Measurements from ENCODE around the gene SORCS3. TPM values are rescaled to one million over a fixed set of nuclear protein-coding genes. Genes with fewer than 3 reads are reported as not detected.

The SORCS3 gene
- total RNA-seq, 1 experiment from 2014 or later, result not detected

DNA sequence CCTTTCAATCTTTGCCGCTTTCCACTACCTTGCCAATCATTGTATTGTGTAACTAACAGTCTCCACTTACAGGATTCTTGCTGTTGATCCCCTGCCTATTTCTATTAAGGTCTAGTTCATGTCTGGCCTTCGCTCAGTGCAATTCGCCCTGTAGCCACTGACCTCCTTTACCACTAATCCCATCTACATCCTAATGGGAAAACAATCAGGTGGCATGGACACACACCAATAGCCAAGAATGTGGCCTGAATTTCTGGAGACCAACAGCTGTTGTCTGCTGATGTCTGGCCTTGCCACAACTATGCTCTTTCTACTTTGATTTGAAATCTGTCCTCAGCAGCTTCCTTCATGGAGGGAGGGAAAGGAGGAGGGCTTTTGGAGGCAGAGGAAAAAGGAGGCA lies 546.2 kb downstream of the SORCS3 start:
- Histone ChIP-seq H3K9me2 (ENCODE audit: insufficient read depth) (no peaks in the 10 kb centered on the region), H2AFZ (no peak overlapping the region), H3K4me1 (replicated peaks; ENCODE audit: insufficient read depth) (no peaks in the 10 kb centered on the region), H3K36me3 (ENCODE audit: low read depth) (no peaks in the 10 kb centered on the region), H3K27ac (no peak overlapping the region), H4K20me1 (ENCODE audit: insufficient read depth) (no peaks in the 10 kb centered on the region), H3K9me3 (ENCODE audit: insufficient read depth, low read depth) (no peaks in the 10 kb centered on the region), H3K79me2 (ENCODE audit: low read depth) (no peaks in the 10 kb centered on the region), H3F3A (ENCODE audit: insufficient read depth, low read depth) (no peaks in the 10 kb centered on the region), H3K4me2 (no peak overlapping the region), H3K4me3 (no peak overlapping the region), H3K27me3 (ENCODE audit: insufficient read depth, low read depth) (no peaks in the 10 kb centered on the region)
- no TSS peak for BruUV-seq (replicated peaks)
- no peak for DNase-seq
- intact Hi-C loops (cut with micrococcal nuclease; ENCODE audit: unreplicated experiment), result no loop called here
- TF ChIP-seq, protein P1, sequence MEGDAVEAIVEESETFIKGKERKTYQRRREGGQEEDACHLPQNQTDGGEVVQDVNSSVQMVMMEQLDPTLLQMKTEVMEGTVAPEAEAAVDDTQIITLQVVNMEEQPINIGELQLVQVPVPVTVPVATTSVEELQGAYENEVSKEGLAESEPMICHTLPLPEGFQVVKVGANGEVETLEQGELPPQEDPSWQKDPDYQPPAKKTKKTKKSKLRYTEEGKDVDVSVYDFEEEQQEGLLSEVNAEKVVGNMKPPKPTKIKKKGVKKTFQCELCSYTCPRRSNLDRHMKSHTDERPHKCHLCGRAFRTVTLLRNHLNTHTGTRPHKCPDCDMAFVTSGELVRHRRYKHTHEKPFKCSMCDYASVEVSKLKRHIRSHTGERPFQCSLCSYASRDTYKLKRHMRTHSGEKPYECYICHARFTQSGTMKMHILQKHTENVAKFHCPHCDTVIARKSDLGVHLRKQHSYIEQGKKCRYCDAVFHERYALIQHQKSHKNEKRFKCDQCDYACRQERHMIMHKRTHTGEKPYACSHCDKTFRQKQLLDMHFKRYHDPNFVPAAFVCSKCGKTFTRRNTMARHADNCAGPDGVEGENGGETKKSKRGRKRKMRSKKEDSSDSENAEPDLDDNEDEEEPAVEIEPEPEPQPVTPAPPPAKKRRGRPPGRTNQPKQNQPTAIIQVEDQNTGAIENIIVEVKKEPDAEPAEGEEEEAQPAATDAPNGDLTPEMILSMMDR (conservative IDR thresholded peaks at IDR 0.05), result no peak
- no peak for TF ChIP-seq EZH2 (IDR thresholded peaks at IDR 0.05; ENCODE audit: low read depth)
- ChIA-PET POLR2A (ENCODE audit: unreplicated experiment) (no interaction called here), CTCF (no interaction called here)

DNA sequence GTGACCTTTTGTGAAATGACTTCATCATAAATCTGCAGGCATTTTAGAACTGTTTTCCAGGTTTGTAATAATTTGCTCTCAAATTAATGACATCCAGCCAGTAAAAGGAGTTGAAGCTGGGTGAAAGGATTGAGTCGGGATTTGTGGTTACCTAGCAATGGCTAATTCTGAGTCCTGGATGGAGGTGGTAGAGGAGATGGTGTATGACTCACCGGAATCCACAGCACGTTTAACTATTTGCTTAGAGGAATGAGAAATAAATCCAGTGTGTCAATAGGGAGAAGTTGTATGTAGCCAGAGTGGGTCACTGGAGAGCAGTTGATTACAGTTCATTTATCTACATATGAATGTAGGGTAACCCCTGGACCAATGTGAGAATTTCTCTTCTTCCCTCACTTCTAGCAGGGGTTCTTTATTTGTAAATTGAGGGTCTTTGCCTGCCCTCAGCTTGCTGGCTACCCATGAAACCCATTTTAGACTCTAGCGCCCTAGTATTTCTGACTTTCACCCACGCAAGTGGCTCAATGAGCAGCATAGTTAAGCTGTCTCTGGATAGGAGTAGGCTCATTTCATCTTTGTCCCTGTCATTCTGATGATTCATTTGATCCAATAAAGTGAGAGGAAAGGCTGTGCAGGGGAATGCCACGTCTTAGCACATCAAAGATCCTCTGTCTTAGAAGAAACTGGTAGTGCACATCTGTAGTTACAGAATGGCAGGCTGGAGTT lies 547.8 kb downstream of the SORCS3 start:
- TF ChIP-seq EZH2 (IDR thresholded peaks at IDR 0.05; ENCODE audit: low read depth), result no peak
- TF ChIP-seq, protein P1 (conservative IDR thresholded peaks at IDR 0.05), result no peak
- Histone ChIP-seq H3K36me3 (ENCODE audit: low read depth) (no peaks in the 10 kb centered on the region), H3K9me3 (ENCODE audit: insufficient read depth, low read depth) (no peaks in the 10 kb centered on the region), H3K27ac (no peak overlapping the region), H3K27me3 (ENCODE audit: insufficient read depth, low read depth) (no peaks in the 10 kb centered on the region), H3K79me2 (ENCODE audit: low read depth) (no peaks in the 10 kb centered on the region), H2AFZ (no peak overlapping the region), H3K4me1 (replicated peaks; ENCODE audit: insufficient read depth) (no peaks in the 10 kb centered on the region), H3K4me3 (no peak overlapping the region), H4K20me1 (ENCODE audit: insufficient read depth) (no peaks in the 10 kb centered on the region), H3K4me2 (no peak overlapping the region), H3K9me2 (ENCODE audit: insufficient read depth) (no peaks in the 10 kb centered on the region), H3F3A (ENCODE audit: insufficient read depth, low read depth) (no peaks in the 10 kb centered on the region)
- ChIA-PET POLR2A (ENCODE audit: unreplicated experiment) (no interaction called here), CTCF (no interaction called here)
- intact Hi-C loops (cut with micrococcal nuclease; ENCODE audit: unreplicated experiment), result no loop called here
- no TSS peak for BruUV-seq (replicated peaks)
- DNase-seq, result no peak

DNA sequence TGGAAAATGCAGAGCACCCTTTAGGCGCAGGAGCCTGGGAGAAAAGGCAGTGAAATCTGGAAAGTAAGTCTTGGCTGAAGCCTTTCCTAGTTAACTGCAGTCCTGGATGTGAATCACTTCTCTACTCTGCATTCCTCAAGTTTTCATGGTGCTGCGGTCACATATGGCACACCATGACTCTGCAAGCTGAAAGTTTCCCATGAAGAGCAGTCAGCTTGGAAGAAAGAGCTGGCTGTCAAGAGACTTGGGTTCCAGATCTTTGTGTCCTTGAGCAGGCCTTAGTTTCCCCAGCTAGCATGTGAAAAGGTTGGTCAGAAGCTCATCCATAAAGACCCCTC lies 548.3 kb downstream of the SORCS3 start:
- Histone ChIP-seq H3K9me2 (ENCODE audit: insufficient read depth) (no peaks in the 10 kb centered on the region), H4K20me1 (ENCODE audit: insufficient read depth) (no peaks in the 10 kb centered on the region), H3K27me3 (ENCODE audit: insufficient read depth, low read depth) (no peaks in the 10 kb centered on the region), H3K27ac (no peak overlapping the region), H3K4me1 (replicated peaks; ENCODE audit: insufficient read depth) (no peaks in the 10 kb centered on the region), H2AFZ (no peak overlapping the region), H3K4me3 (no peak overlapping the region), H3K4me2 (no peak overlapping the region), H3K36me3 (ENCODE audit: low read depth) (no peaks in the 10 kb centered on the region), H3K9me3 (ENCODE audit: insufficient read depth, low read depth) (no peaks in the 10 kb centered on the region), H3F3A (ENCODE audit: insufficient read depth, low read depth) (no peaks in the 10 kb centered on the region), H3K79me2 (ENCODE audit: low read depth) (no peaks in the 10 kb centered on the region)
- no peak for TF ChIP-seq EZH2 (IDR thresholded peaks at IDR 0.05; ENCODE audit: low read depth)
- TF ChIP-seq, protein P1 (conservative IDR thresholded peaks at IDR 0.05), result no peak
- no TSS peak for BruUV-seq (replicated peaks)
- ChIA-PET POLR2A (ENCODE audit: unreplicated experiment) (no interaction called here), CTCF (no interaction called here)
- intact Hi-C loops (cut with micrococcal nuclease; ENCODE audit: unreplicated experiment), result no loop called here
- DNase-seq, result no peak
